HG03521 (cell line): Measurements from ENCODE around the gene PRRT4.

Source experiments
- ATAC-seq: cut with Tn5 transposase; IDR thresholded peaks from one replicate; pipeline ENCODE4 v1.9.1; 2021; ENCODE audit warnings: mild to moderate bottlenecking, moderate library complexity; ENCODE audit not compliant: unreplicated experiment

Gene PRRT4

GRCh38 chr7:128349466-128349825 is 12.0 kb downstream of the PRRT4 start:
- ATAC-seq: no peak

GRCh38 chr7:128347647-128348097 is 13.8 kb downstream of the PRRT4 start:
- no peak for ATAC-seq

- ATAC-seq: no peak
Observed at GRCh38 chr7:128344431-128344774, 17.1 kb downstream of the PRRT4 start.

- peak; percentile 88 for ATAC-seq
Observed at GRCh38 chr7:128343554-128344430, 17.7 kb downstream of the PRRT4 start, which contains the start of gene RBM28. RBM28 (minus strand) TSS chr7:128343908; CDS start chr7:128343793, 115 bp downstream.

- ATAC-seq: no peak
Observed at GRCh38 chr7:128341733-128342132, 19.8 kb downstream of the PRRT4 start.

GRCh38 chr7:128335730-128336129 is 25.8 kb downstream of the PRRT4 start:
- no peak for ATAC-seq

- ATAC-seq: no peak
Observed at GRCh38 chr7:128324368-128324680, 37.2 kb downstream of the PRRT4 start.

GRCh38 chr7:128323459-128324367 is 37.8 kb downstream of the PRRT4 start:
- no peak for ATAC-seq

GRCh38 chr7:128323040-128323439 is 38.5 kb downstream of the PRRT4 start:
- ATAC-seq: no peak

GRCh38 chr7:128322040-128322643 is 39.3 kb downstream of the PRRT4 start:
- ATAC-seq: no peak

GRCh38 chr7:128321044-128321422 is 40.5 kb downstream of the PRRT4 start:
- ATAC-seq: no peak

- no peak for ATAC-seq
Observed at GRCh38 chr7:128318691-128319090, 42.8 kb downstream of the PRRT4 start.

GRCh38 chr7:128311013-128311412 is 50.5 kb downstream of the PRRT4 start:
- no peak for ATAC-seq

- no peak for ATAC-seq
Observed at GRCh38 chr7:128310499-128310898, 51.0 kb downstream of the PRRT4 start.

- no peak for ATAC-seq
Observed at GRCh38 chr7:128309976-128310375, 51.5 kb downstream of the PRRT4 start.

GRCh38 chr7:128309124-128309523 is 52.4 kb downstream of the PRRT4 start:
- ATAC-seq: no peak

- no peak for ATAC-seq
Observed at GRCh38 chr7:128307061-128307460, 54.4 kb downstream of the PRRT4 start.

- ATAC-seq: no peak
Observed at GRCh38 chr7:128304212-128304611, 57.3 kb downstream of the PRRT4 start.

- no peak for ATAC-seq
Observed at GRCh38 chr7:128303643-128304042, 57.8 kb downstream of the PRRT4 start.

- ATAC-seq: no peak
Observed at GRCh38 chr7:128303133-128303532, 58.4 kb downstream of the PRRT4 start.

- no peak for ATAC-seq
Observed at GRCh38 chr7:128302139-128302538, 59.4 kb downstream of the PRRT4 start.
